GM12801 (cell line): ENCODE measurements around the gene C1QTNF1.

Experiments
- TF ChIP-seq, protein P1 (sequence below): IDR thresholded peaks from one replicate; pipeline ENCODE4 v1.5.1; 2011; ENCODE audit warnings: control low read depth; ENCODE audit not compliant: insufficient read length; ENCODE audit errors: extremely low read depth

The C1QTNF1 gene

DNA sequence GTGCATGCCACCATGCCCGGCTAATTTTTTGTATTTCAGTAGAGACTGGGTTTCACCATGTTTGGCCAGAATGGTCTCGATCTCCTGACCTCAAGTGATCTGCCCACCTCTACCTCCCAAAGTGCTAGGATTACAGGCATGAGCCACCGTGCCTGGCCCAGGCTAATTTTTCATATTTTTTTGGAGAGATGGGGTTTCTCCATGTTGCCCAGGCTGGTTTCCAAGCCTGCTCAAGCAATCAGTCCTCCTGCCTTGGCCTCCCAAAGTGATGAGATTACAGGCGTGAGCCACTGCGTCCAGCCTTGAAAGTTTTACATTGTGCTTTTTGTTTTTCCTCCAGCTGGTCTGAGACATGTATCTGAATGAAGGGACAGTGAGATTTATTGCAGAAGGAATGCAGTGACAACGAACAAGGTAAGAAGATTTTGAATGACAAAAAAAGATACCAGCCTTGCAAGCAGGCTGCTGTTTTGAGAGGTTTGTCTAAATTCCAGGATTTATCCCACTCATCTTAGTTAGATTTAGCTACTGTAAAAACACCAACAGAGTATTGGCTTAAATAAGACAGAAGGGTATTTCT lies 47.3 kb downstream of the C1QTNF1 start:
- TF ChIP-seq, protein P1, sequence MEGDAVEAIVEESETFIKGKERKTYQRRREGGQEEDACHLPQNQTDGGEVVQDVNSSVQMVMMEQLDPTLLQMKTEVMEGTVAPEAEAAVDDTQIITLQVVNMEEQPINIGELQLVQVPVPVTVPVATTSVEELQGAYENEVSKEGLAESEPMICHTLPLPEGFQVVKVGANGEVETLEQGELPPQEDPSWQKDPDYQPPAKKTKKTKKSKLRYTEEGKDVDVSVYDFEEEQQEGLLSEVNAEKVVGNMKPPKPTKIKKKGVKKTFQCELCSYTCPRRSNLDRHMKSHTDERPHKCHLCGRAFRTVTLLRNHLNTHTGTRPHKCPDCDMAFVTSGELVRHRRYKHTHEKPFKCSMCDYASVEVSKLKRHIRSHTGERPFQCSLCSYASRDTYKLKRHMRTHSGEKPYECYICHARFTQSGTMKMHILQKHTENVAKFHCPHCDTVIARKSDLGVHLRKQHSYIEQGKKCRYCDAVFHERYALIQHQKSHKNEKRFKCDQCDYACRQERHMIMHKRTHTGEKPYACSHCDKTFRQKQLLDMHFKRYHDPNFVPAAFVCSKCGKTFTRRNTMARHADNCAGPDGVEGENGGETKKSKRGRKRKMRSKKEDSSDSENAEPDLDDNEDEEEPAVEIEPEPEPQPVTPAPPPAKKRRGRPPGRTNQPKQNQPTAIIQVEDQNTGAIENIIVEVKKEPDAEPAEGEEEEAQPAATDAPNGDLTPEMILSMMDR, result no peak

DNA sequence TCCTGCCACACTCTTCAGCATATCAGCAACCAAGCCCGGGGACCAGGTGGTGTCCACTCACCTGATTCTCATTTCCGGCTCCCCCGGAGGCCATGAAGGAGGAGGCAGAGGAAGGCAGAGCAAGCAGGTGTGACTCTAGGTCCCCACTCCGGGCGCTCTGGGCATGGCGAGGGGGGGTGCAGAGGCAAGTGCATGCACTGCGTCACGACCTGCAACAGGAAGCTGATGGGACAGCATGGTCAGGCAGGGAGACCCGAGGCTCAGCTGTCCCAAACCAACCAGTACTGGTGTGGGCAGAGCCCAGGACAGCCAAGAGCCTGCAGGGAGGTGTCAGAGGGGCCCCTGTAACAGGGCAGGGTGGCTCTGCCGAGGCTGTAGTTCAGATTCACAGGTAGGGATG lies 48.6 kb downstream of the C1QTNF1 start:
- TF ChIP-seq, protein P1, result no peak

DNA sequence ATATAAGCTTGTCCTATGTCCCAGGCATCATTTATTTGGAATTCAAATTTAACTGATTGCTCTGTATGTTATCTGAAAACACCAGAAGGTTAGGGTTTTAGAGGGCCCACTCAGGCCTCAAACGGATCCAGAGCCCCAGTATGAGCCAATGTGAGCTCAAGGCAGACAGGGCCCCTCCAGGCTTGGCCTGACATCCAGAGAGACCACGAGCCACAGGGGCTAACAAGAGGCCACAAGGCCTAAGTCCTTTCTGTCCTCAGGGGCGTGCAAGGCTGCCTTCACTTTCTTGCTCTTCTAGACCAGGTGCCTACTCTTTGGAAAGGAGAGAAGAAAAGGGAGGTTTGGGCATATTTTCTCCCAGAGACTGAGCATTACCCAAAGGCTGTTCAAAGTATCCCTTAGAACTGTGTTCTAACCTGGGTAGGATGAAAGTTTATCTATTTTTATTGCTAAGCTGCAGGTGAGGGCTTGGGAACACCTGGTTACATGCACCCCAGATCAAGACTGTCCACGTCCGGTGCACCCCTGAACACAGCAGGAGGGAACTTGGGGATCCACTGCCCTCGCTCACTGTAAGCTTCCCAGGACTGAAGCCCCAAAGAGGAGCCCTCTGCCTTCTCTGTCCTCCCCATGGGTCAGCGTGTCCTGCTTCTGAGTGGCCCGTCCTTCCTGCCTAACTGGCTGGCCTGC lies 49.2 kb downstream of the C1QTNF1 start:
- TF ChIP-seq, protein P1, result no peak

DNA sequence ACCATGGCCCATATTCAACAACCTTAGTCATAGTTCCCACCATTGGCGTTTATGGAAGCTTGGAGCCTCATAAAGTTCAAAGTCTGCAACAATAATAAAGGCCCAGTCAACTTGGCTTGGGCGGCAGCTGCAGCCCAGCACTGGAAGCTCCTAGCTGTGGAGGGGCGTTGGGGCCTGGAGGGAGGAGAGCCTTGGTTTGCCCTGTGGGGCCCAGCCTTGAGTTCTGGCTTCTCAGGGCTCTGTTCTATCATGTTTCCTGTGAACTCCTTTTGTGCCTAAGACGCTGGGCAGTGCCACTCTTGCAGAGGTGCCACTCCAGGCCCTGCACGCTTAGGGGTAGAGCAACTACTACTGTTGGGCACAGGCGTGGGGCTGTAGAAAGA lies 49.7 kb downstream of the C1QTNF1 start:
- TF ChIP-seq, protein P1, result no peak

DNA sequence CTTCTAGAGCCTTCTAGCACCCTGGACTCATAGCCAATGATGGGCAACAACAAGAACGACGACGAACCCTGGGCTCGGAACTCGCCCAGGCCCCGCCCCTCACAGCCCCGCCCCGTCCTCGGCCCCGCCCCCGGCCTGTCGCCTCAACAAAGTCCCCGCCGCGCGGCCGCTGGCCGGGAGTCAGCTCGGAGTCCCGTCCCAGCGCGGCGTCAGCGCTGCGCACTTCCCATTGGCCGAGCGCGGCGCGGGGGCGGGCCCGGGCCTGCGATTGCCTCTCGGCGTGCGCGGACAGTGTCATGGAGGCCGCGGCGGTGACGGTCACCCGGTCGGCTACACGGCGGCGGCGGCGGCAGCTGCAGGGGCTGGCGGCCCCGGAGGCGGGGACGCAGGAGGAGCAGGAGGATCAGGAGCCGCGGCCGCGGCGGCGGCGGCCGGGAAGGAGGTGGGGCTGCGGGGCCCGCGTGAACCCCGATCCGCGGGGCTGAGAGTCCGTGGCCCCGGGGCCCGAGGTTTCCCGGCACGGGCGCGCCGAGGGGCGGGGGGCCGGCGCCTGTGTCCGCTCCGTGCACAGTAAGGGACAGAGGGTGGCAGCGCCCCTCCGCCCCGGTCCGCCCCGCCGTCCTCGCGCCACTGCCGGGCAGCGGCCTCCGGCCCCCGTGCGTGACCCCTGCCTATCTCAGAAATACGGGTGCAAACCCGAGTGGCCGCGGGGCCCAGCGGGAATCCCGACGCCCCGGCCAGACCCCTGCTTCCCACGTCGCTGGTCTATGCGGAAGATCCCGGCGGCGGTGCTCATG lies 50.9 kb downstream of the C1QTNF1 start, which contains the start of gene ENGASE:
Gene ENGASE (plus strand): TSS at position 176 of the 797 bp plus-strand sequence. CDS start 121 bp downstream, at position 297.
- TF ChIP-seq, protein P1, result no peak

DNA sequence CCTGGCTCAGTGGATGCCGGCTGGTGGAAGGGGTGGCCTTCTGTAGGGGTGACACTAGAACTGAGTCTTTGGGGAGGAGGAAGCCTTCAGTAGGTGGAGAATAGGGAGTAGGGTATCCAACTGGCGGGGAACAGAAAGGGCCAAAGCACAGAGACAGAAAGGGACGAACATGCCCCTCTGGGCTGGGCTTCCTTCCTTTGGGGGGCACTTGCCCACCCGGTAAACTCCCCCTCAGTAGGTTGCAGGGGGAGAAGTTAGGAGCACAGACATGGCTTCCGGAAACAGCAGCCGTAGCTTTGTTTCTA lies 51.4 kb downstream of the C1QTNF1 start:
- TF ChIP-seq, protein P1, result no peak

DNA sequence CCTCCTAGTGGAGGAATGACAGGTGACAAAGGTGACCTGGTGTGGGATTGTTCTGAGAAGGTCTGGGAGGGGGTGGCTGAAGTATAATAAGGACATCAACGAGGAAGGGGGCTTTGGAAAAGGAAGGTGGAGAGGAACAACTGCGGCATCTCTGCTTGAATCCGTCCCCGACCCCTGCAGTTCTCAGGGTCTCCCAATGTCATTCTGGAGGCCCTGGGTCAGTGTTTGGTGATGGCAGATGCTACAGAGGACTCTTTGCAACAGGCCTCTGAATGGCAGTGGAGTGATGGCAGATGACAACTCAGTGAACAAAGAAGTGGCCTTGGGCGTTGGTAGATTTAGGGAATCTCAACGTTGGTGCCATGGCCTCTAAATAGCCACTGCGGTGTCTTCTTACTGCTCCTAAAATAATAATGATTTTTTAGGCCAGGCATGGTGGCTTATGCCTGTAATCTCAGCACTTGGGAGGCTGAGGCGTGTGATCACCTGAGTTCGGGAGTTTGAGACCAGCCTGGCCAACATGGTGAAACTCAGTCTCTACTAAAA lies 52.0 kb downstream of the C1QTNF1 start:
- TF ChIP-seq, protein P1, result no peak
